Measurements from ENCODE around the gene TOMM34. TPM values are rescaled to one million over a fixed set of nuclear protein-coding genes. Genes with fewer than 3 reads are reported as not detected.
A peak's percentile ranks its signal among the peaks of the same experiment; 100 is the strongest.

TOMM34 gene
- total and polyA plus RNA-seq, 9 of the 15 experiments (the other 6 are each of a cell fraction or from before 2014, with no cell fraction given): 18.1 to 69.4 (median 41.7) TPM

DNA sequence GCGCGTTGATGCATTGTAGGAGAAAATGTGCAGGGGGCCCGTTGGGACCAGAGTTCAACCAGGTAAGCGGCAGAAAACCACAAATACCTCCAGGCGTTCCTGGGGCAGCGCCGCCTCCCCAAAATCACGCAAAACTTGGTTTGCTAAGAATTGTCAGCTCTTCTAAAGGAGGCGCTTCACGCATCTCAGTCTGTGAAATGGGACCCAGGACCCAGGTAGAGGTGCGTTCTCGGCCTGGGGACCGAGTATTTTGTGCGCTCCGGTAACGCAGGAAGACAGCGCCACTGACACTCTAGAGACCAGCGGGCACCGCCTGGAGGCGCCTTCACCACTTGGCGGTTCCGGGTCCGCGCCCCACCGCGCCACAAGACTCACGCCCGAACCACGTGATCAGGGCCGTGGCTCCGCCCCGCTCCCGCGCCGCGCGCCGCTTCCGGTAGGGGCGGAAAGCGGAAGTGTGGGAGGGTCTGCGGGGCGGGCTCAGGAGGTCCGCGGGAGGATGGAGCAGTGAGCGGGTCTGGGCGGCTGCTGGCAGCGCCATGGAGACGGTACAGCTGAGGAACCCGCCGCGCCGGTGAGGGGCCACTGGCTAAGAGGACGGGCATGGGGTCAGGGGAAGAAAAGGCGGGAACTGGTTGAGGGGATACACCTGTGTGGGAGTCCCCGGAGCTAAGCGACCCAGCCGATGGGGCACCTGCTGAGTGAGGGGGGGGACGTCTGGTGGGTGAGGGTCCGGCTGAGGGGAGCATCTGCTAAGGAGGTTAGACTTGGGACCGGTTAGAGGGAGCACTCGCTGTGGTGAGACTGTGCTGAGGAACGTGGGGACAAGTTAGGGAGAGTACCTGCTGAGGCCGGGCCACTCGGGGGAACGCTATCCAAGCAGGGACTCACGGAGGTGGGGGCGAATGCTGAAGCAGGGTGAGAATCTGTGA, 6.1 kb upstream of the TOMM34 start, which contains the start of gene STK4 (continued):
- TF ChIP-seq, protein P1, sequence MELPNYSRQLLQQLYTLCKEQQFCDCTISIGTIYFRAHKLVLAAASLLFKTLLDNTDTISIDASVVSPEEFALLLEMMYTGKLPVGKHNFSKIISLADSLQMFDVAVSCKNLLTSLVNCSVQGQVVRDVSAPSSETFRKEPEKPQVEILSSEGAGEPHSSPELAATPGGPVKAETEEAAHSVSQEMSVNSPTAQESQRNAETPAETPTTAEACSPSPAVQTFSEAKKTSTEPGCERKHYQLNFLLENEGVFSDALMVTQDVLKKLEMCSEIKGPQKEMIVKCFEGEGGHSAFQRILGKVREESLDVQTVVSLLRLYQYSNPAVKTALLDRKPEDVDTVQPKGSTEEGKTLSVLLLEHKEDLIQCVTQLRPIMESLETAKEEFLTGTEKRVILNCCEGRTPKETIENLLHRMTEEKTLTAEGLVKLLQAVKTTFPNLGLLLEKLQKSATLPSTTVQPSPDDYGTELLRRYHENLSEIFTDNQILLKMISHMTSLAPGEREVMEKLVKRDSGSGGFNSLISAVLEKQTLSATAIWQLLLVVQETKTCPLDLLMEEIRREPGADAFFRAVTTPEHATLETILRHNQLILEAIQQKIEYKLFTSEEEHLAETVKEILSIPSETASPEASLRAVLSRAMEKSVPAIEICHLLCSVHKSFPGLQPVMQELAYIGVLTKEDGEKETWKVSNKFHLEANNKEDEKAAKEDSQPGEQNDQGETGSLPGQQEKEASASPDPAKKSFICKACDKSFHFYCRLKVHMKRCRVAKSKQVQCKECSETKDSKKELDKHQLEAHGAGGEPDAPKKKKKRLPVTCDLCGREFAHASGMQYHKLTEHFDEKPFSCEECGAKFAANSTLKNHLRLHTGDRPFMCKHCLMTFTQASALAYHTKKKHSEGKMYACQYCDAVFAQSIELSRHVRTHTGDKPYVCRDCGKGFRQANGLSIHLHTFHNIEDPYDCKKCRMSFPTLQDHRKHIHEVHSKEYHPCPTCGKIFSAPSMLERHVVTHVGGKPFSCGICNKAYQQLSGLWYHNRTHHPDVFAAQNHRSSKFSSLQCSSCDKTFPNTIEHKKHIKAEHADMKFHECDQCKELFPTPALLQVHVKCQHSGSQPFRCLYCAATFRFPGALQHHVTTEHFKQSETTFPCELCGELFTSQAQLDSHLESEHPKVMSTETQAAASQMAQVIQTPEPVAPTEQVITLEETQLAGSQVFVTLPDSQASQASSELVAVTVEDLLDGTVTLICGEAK (IDR thresholded peaks at IDR 0.05): peak; percentile 93
- TF ChIP-seq, protein P1 (CRISPR knock-in tag; IDR thresholded peaks at IDR 0.05): no peak
- peak; percentile 89 for TF ChIP-seq EP400 (IDR thresholded peaks at IDR 0.05)
- peak; percentile 93 for TF ChIP-seq SP1 (CRISPR knock-in tag; IDR thresholded peaks at IDR 0.05)
- TF ChIP-seq CAMTA2 (CRISPR knock-in tag; conservative IDR thresholded peaks at IDR 0.05): no peak
- no peak for TF ChIP-seq THRAP3 (IDR thresholded peaks at IDR 0.05; ENCODE audit: borderline replicate concordance)
- TF ChIP-seq, protein P2, sequence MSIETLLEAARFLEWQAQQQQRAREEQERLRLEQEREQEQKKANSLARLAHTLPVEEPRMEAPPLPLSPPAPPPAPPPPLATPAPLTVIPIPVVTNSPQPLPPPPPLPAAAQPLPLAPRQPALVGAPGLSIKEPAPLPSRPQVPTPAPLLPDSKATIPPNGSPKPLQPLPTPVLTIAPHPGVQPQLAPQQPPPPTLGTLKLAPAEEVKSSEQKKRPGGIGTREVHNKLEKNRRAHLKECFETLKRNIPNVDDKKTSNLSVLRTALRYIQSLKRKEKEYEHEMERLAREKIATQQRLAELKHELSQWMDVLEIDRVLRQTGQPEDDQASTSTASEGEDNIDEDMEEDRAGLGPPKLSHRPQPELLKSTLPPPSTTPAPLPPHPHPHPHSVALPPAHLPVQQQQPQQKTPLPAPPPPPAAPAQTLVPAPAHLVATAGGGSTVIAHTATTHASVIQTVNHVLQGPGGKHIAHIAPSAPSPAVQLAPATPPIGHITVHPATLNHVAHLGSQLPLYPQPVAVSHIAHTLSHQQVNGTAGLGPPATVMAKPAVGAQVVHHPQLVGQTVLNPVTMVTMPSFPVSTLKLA (conservative IDR thresholded peaks at IDR 0.05): peak; percentile 92 to 97
- TF ChIP-seq ZNF445 (CRISPR knock-in tag; IDR thresholded peaks at IDR 0.05; ENCODE audit: low read depth): no peak
- TF ChIP-seq RBM25 (IDR thresholded peaks at IDR 0.05; ENCODE audit: low read depth, low read length, severe bottlenecking): no peak
- TF ChIP-seq, protein P3, sequence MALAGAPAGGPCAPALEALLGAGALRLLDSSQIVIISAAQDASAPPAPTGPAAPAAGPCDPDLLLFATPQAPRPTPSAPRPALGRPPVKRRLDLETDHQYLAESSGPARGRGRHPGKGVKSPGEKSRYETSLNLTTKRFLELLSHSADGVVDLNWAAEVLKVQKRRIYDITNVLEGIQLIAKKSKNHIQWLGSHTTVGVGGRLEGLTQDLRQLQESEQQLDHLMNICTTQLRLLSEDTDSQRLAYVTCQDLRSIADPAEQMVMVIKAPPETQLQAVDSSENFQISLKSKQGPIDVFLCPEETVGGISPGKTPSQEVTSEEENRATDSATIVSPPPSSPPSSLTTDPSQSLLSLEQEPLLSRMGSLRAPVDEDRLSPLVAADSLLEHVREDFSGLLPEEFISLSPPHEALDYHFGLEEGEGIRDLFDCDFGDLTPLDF (CRISPR knock-in tag; IDR thresholded peaks at IDR 0.05): peak; percentile 94
- peak; percentile 65 for TF ChIP-seq CBFB (CRISPR knock-in tag; IDR thresholded peaks at IDR 0.05)
- TF ChIP-seq ETV1 (tag; conservative IDR thresholded peaks at IDR 0.05; ENCODE audit: low read depth): peak; percentile 92
- no peak; the same call in 1 of the 2 replicates for TF ChIP-seq STAT5A (IDR thresholded peaks at IDR 0.05; ENCODE audit: borderline replicate concordance, low read length)
